ENCODE results near the gene PC. TPM values are rescaled to one million over a fixed set of nuclear protein-coding genes. Genes with fewer than 3 reads are reported as not detected.

Gene PC
- total and polyA plus RNA-seq, 9 of the 15 experiments (the other 6 are each of a cell fraction or from before 2014, with no cell fraction given): 0.94 to 38.0 (median 8.7) TPM

DNA sequence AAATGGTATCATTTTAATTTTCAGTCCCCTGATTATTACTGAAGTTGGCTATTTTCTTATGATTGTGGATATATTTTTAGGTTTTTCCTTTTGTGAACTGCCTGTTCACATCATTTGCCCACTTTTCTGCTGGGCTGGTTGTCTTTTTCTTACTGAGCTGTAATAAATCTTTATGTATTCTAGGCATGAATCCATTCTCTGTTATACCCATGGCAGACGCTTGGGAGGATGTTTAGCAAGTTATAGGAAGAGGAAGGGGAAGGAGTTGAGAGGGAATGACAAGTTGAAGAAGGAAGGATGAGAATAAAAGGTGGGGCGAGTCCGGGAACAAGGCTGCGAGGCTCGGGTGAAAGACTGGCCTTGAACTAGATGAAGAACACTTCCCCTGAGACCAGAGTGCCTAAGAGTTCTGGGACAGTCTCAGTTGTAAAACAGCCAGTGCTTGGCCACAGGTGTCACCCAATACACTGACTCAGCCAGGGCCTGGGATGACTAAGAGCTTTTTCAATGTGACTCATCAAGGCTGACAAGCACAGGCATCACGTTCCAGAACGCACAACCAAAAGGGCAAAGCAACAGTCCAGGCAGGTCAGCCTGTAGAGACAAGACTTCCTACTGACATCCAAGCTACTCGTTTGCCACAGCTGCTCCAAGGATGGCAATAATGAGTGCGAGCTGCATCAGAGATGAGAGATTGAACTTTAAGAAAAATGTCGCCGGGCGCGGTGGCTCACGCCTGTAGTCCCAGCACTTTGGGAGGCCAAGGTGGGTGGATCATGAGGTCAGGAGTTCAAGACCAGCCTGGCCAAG is 66.1 kb downstream of the PC start (continued):
- TF ChIP-seq, protein P1, sequence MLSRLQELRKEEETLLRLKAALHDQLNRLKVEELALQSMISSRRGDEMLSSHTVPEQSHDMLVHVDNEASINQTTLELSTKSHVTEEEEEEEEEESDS (CRISPR knock-in tag; IDR thresholded peaks at IDR 0.05): no peak
- TF ChIP-seq, protein P2, sequence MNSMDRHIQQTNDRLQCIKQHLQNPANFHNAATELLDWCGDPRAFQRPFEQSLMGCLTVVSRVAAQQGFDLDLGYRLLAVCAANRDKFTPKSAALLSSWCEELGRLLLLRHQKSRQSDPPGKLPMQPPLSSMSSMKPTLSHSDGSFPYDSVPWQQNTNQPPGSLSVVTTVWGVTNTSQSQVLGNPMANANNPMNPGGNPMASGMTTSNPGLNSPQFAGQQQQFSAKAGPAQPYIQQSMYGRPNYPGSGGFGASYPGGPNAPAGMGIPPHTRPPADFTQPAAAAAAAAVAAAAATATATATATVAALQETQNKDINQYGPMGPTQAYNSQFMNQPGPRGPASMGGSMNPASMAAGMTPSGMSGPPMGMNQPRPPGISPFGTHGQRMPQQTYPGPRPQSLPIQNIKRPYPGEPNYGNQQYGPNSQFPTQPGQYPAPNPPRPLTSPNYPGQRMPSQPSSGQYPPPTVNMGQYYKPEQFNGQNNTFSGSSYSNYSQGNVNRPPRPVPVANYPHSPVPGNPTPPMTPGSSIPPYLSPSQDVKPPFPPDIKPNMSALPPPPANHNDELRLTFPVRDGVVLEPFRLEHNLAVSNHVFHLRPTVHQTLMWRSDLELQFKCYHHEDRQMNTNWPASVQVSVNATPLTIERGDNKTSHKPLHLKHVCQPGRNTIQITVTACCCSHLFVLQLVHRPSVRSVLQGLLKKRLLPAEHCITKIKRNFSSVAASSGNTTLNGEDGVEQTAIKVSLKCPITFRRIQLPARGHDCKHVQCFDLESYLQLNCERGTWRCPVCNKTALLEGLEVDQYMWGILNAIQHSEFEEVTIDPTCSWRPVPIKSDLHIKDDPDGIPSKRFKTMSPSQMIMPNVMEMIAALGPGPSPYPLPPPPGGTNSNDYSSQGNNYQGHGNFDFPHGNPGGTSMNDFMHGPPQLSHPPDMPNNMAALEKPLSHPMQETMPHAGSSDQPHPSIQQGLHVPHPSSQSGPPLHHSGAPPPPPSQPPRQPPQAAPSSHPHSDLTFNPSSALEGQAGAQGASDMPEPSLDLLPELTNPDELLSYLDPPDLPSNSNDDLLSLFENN (IDR thresholded peaks at IDR 0.05; ENCODE audit: low read depth in 2 of 2, low read length in 2 of 2): no peak
- peak; percentile 44; the same call in 1 of the 2 replicates for TF ChIP-seq NCOA1 (IDR thresholded peaks at IDR 0.05; ENCODE audit: low read depth)
- peak; percentile 99 for TF ChIP-seq JUND (IDR thresholded peaks at IDR 0.05; ENCODE audit: borderline replicate concordance, low read depth, low read length)
- TF ChIP-seq JUND (tag; IDR thresholded peaks at IDR 0.05; ENCODE audit: borderline replicate concordance, low read depth, low read length): peak; percentile 100
- peak; percentile 83 for TF ChIP-seq CREM (IDR thresholded peaks at IDR 0.05; ENCODE audit: low read depth)
- TF ChIP-seq ZKSCAN3 (CRISPR knock-in tag; IDR thresholded peaks at IDR 0.05): no peak
- no peak for TF ChIP-seq ZBTB49 (CRISPR knock-in tag; IDR thresholded peaks at IDR 0.05; ENCODE audit: borderline replicate concordance)
- TF ChIP-seq CHD4 (IDR thresholded peaks at IDR 0.05; ENCODE audit: insufficient read depth, insufficient replicate concordance, low read depth, low read length, poor library complexity, severe bottlenecking): no peak
- no peak for TF ChIP-seq TCF7L2 (IDR thresholded peaks at IDR 0.05; ENCODE audit: low read depth, low read length)
- no peak for TF ChIP-seq WHSC1 (IDR thresholded peaks at IDR 0.05; ENCODE audit: low read length)
